ENCODE data around the gene GNLY.

DNA sequence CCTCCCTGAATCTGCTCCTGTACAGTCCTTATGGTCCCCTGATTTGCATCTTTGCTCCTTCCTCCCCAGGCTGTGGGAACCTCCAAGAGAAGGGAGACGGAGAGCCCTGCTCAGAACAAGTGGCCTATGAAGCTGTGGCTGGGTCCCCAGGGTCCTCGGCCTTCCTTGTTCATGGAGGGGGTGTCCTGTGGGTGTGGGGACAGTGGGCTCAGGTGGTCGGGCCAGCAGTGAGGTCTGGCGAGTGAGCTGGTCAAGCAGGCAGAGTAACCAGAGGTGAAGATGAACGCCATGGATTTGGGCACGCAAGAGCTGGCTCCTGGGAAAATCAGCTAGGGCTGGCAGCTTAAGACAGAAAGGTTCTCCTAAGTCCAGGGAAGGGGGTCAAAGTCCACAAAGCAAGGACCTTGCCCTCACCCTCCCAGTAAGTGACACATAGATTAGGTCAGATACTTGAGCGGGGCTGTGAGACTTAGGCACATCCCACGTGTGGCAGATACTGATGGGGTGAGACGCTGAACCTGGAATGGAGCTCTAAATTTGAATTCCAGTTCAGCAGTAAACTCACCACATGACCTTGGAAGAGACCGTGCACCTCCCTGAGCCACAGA lies 24.8 kb downstream of the GNLY start:
- no peak for TF ChIP-seq CTCF (IDR thresholded peaks at IDR 0.05; ENCODE audit: poor library complexity)
- TF ChIP-seq EZH2 (IDR thresholded peaks at IDR 0.05; ENCODE audit: borderline replicate concordance): no peak
- no peak for TF ChIP-seq EZH2phosphoT487 (IDR thresholded peaks at IDR 0.05; ENCODE audit: low read depth, severe bottlenecking, unreplicated experiment)

All from hepatocyte (in vitro differentiated cells).